ENCODE data around the gene LCE1D.

The LCE1D gene

GRCh38 chr1:152796421-152796820 lies at the start of gene LCE1D:
TSS of gene LCE1D (plus strand) at chr1:152796721. CDS start at chr1:152797795, 1,074 bp downstream.
- Histone ChIP-seq H3K27ac (no peak within 1 kb of the TSS), H3K27me3 (peaks cover 14% of the 10 kb centered on the region), H3K36me3 (no peaks in the 10 kb centered on the region), H3K4me1 (ENCODE audit: control insufficient read depth in 1 of 2, insufficient read depth in 1 of 2, low read depth in 1 of 2, low read length in 1 of 2) (no peaks in the 10 kb centered on the region), H3K9me3 (no peaks in the 10 kb centered on the region), H3K4me3 (ENCODE audit: low read depth in 1 of 2, low read length in 1 of 2) (no peak within 1 kb of the TSS)
- no peak for TF ChIP-seq CTCF (IDR thresholded peaks at IDR 0.05)

- H3K4me1 ChIP-seq (ENCODE audit: control insufficient read depth in 1 of 2, insufficient read depth in 1 of 2, low read depth in 1 of 2, low read length in 1 of 2) = no peaks in the 10 kb centered on the region
- H3K27me3 ChIP-seq = peaks cover 48% of the 10 kb centered on the region
- no peaks in the 10 kb centered on the region for H3K36me3 ChIP-seq
- TF ChIP-seq CTCF (IDR thresholded peaks at IDR 0.05) = no peak
- no peaks in the 10 kb centered on the region for H3K9me3 ChIP-seq
- no peak overlapping the region for H3K27ac ChIP-seq
- no peak overlapping the region for H3K4me3 ChIP-seq (ENCODE audit: low read depth in 1 of 2, low read length in 1 of 2)
These were observed 48.7 kb upstream of the LCE1D start for GRCh38 chr1:152747831-152748230.

GRCh38 chr1:152752225-152752624 lies 44.3 kb upstream of the LCE1D start:
- H3K4me1 ChIP-seq (ENCODE audit: control insufficient read depth in 1 of 2, insufficient read depth in 1 of 2, low read depth in 1 of 2, low read length in 1 of 2) = no peaks in the 10 kb centered on the region
- no peak overlapping the region for H3K4me3 ChIP-seq (ENCODE audit: low read depth in 1 of 2, low read length in 1 of 2)
- H3K9me3 ChIP-seq = no peaks in the 10 kb centered on the region
- no peak overlapping the region for H3K27ac ChIP-seq
- no peak for TF ChIP-seq CTCF (IDR thresholded peaks at IDR 0.05)
- no peaks in the 10 kb centered on the region for H3K36me3 ChIP-seq
- H3K27me3 ChIP-seq = peaks cover 33% of the 10 kb centered on the region

GRCh38 chr1:152753586-152753985 lies 42.9 kb upstream of the LCE1D start:
- H3K4me3 ChIP-seq (ENCODE audit: low read depth in 1 of 2, low read length in 1 of 2) = no peak overlapping the region
- no peak overlapping the region for H3K27ac ChIP-seq
- H3K9me3 ChIP-seq = no peaks in the 10 kb centered on the region
- H3K27me3 ChIP-seq = peaks cover 37% of the 10 kb centered on the region
- TF ChIP-seq CTCF (IDR thresholded peaks at IDR 0.05) = no peak
- H3K36me3 ChIP-seq = no peaks in the 10 kb centered on the region
- H3K4me1 ChIP-seq (ENCODE audit: control insufficient read depth in 1 of 2, insufficient read depth in 1 of 2, low read depth in 1 of 2, low read length in 1 of 2) = no peaks in the 10 kb centered on the region

GRCh38 chr1:152756872-152757271 lies 39.6 kb upstream of the LCE1D start:
- no peak overlapping the region for H3K4me3 ChIP-seq (ENCODE audit: low read depth in 1 of 2, low read length in 1 of 2)
- no peak for TF ChIP-seq CTCF (IDR thresholded peaks at IDR 0.05)
- no peaks in the 10 kb centered on the region for H3K9me3 ChIP-seq
- H3K36me3 ChIP-seq = no peaks in the 10 kb centered on the region
- peaks cover 15% of the 10 kb centered on the region for H3K27me3 ChIP-seq
- no peak overlapping the region for H3K27ac ChIP-seq
- H3K4me1 ChIP-seq (ENCODE audit: control insufficient read depth in 1 of 2, insufficient read depth in 1 of 2, low read depth in 1 of 2, low read length in 1 of 2) = no peaks in the 10 kb centered on the region

GRCh38 chr1:152757747-152758146 lies 38.8 kb upstream of the LCE1D start, which contains the start of gene KPRP:
TSS of gene KPRP (plus strand) at chr1:152758025. CDS start at chr1:152759589, 1,564 bp downstream.
- peaks cover 7% of the 10 kb centered on the region for H3K27me3 ChIP-seq
- H3K4me1 ChIP-seq (ENCODE audit: control insufficient read depth in 1 of 2, insufficient read depth in 1 of 2, low read depth in 1 of 2, low read length in 1 of 2) = no peaks in the 10 kb centered on the region
- no peak within 1 kb of the TSS for H3K27ac ChIP-seq
- no peaks in the 10 kb centered on the region for H3K36me3 ChIP-seq
- no peaks in the 10 kb centered on the region for H3K9me3 ChIP-seq
- TF ChIP-seq CTCF (IDR thresholded peaks at IDR 0.05) = no peak
- no peak within 1 kb of the TSS for H3K4me3 ChIP-seq (ENCODE audit: low read depth in 1 of 2, low read length in 1 of 2)
